ENCODE measurements around the gene SUPV3L1. TPM values are rescaled to one million over a fixed set of nuclear protein-coding genes. Genes with fewer than 3 reads are reported as not detected.

Gene SUPV3L1
- total and polyA plus RNA-seq, 10 of the 15 experiments (the other 5 are each of a cell fraction or from before 2014, with no cell fraction given): 18.4 to 57.8 (median 44.2) TPM

- TF ChIP-seq, protein P1, sequence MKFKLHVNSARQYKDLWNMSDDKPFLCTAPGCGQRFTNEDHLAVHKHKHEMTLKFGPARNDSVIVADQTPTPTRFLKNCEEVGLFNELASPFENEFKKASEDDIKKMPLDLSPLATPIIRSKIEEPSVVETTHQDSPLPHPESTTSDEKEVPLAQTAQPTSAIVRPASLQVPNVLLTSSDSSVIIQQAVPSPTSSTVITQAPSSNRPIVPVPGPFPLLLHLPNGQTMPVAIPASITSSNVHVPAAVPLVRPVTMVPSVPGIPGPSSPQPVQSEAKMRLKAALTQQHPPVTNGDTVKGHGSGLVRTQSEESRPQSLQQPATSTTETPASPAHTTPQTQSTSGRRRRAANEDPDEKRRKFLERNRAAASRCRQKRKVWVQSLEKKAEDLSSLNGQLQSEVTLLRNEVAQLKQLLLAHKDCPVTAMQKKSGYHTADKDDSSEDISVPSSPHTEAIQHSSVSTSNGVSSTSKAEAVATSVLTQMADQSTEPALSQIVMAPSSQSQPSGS (IDR thresholded peaks at IDR 0.05; ENCODE audit: low read length): no peak
- peak; percentile 29; the same call in 1 of the 2 replicates for TF ChIP-seq MTA2 (IDR thresholded peaks at IDR 0.05; ENCODE audit: low read depth)
- no peak for TF ChIP-seq ZNF592 (IDR thresholded peaks at IDR 0.05)
- 0 out of 2 replicates have a peak, but pooled peaks have one; percentile 28 for TF ChIP-seq ATF7 (IDR thresholded peaks at IDR 0.05; ENCODE audit: low read depth)
- TF ChIP-seq BHLHE40 (IDR thresholded peaks at IDR 0.05; ENCODE audit: borderline replicate concordance in 1 of 2, low read depth in 2 of 2, low read length in 1 of 2): peak; percentile 55 to 67; a peak in 2 of 4 replicates
- TF ChIP-seq ZNF384 (IDR thresholded peaks at IDR 0.05; ENCODE audit: borderline replicate concordance, low read depth, low read length): peak; percentile 63; the same call in 1 of the 2 replicates
- TF ChIP-seq DPF2 (IDR thresholded peaks at IDR 0.05): no peak
- peak in 1 of 2 experiments; percentile 81; a peak in 2 of 4 replicates for TF ChIP-seq EP300 (IDR thresholded peaks at IDR 0.05; ENCODE audit: borderline replicate concordance in 1 of 2, control insufficient read depth in 1 of 2, low read depth in 2 of 2, low read length in 2 of 2)
- TF ChIP-seq RELA (IDR thresholded peaks at IDR 0.05; ENCODE audit: borderline replicate concordance, partially characterized antibody): peak; percentile 47
- peak; percentile 70 for TF ChIP-seq PKNOX1 (IDR thresholded peaks at IDR 0.05)
- no peak for TF ChIP-seq GABPA (IDR thresholded peaks at IDR 0.05; ENCODE audit: low read depth)
Observed at GRCh38 chr10:69202332-69202731, 22.3 kb downstream of the SUPV3L1 start (continued).

All from GM12878 (cell line).